GM19035 (cell line): Measurements from ENCODE around the gene OOSP3.
"Not testable (repeated sequence)": the region's sequence is repeated elsewhere in the genome, so short reads cannot be mapped to it uniquely, and the experiment has no call there.

Experiments
- ATAC-seq: cut with Tn5 transposase; IDR thresholded peaks from one replicate; pipeline ENCODE4 v1.9.1; 2021; ENCODE audit not compliant: unreplicated experiment

Gene OOSP3, protein sequence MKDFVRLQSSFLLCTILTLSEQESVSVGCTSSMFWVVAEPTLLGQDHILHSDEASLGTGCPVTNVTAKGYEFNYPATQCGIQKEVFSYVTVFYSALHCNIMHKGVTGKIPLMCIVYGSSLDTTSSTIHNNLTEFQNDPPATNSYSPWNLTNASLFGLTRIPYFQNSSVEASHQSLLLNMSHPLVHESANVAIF

DNA sequence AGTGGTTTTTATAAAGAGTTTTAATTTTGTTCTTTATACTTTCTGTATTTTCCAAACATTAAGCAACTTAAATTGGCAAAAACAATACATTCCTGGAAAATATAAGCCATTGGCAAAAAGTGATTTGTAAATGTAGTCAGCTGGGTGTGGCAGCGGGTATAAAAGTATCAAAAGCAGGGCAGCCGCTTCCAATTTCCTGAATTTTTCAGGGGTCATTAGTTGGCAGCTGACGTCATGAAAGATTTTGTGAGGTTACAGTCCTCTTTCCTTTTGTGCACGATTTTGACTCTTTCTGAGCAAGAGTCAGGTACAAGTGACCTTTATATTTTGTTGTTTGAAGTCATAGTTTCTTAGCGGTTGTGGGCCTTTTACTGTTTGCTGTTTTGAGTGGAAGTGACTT lies at the start of gene OOSP3:
Gene OOSP3, plus strand, starts transcription at position 208 of the 400 bp plus-strand sequence. Its CDS starts 27 bp downstream, at position 235.
- no peak for ATAC-seq

DNA sequence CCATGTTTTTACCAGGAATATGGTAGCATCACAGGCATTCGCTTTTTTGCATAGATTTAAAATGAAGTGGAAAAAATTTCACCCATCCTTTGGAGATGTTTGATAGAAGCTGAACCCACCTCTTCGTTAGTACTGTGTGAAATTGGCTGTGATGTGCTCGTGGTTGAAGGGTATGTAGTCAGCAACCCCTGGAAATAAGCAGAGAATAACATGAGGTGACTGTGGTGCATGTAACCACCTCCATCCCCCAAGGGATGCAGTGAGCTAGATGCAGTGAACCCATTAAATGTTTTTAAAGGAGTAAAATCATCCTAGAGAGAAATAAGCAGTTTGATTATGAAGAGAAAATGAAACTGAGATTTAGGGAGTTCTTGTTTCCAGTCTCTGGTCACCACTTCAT lies 49.2 kb upstream of the OOSP3 start:
- ATAC-seq: no peak

DNA sequence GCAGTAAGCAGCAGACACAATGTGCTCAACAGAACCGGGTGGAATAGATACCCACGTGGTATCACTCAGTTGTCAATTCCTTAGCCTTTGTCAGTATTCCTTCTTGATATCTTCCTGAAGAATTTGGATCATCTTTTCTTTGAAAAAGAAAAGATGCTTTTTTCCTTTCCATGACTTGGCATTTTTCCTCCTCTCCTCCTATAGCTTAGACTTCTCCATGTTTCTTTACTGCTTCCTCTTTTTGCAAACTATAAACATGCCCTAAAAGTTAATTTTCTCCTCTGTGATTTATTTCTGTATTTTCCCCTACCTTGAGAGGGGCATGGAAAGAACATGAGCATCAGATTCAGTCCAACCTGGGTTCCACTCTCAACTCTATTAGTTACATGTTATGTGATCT lies 45.0 kb upstream of the OOSP3 start:
- no peak for ATAC-seq

DNA sequence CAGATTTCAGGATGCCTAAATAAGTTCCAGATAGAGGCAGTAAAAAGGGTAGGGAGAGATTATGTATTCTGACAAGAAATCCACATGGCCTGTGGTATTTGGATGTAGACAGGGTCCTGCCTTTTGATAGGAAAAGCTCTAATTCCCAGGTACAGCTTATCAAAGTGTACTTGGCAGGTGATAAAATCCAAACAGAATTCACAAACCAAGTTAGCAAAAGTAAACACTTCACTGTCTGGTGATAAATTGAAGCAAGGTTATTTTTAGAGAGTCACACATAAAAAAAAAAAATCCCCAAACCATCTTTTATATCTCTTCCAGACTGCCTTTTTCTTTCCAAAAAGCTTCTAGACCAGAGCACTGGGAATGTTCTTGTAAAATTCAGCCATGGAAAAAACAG lies 39.0 kb upstream of the OOSP3 start:
- no peak for ATAC-seq

DNA sequence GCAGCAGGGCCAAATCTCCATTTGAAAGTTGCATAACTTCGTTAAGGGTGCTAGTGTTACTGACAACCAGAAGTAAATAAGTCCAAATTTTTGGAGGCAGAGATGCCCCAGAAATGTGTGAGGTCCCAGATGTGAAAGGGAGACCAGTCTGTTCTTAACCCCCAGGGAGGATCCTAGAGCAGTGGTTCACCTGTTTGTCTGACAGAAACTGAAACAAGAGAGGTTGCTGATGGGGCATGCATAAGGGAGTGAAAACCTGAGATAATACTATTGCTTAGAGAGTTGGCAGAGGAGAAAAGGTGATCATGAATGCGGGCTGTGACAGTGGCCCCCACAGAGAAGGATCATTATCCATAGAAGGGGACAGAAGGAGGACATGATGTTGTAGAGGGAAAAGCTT lies 37.1 kb upstream of the OOSP3 start:
- no peak for ATAC-seq

DNA sequence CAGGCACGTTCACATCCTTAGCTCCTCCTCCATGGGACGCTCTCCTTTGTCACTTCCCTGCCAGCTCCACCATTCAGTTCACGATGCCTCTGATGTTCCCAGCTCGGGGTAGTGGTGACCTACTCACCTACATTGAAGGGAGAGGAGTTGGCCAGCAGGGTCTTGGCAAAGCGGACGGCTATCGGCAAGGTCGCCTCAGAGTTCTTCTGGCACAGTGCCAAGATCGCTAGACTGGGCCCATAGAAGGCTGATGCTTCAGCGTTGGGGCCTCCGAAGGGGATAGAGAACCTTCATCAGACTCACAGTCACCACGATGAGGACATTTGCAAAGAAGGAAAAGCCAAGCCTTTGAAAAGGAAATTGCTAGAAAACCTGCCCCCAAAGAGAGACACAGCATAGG lies 36.3 kb upstream of the OOSP3 start:
- ATAC-seq: no peak

DNA sequence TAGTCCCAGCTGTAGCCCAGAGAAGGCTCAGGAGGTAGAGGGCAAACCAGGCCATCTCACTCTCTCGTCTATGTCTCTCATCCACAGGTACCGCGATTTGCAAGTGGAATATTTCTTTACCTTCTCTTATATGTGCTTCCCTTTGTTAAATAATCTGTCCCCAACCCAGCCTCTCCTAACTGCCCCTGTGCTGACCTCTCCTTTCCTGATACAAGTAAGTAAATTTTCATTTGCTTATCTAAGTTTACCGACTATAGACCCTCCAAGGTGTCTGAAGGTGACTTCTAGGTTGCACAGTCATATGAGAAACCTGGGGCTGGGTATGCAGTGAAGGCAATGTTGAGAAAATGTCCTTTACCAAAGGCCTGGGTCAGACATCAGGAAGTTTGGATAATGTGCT lies 33.2 kb upstream of the OOSP3 start, which contains the start of gene CBLIF:
Gene CBLIF, minus strand, starts transcription at position 101 of the 400 bp plus-strand sequence. Its CDS starts 46 bp downstream, at position 55.
- no peak for ATAC-seq

DNA sequence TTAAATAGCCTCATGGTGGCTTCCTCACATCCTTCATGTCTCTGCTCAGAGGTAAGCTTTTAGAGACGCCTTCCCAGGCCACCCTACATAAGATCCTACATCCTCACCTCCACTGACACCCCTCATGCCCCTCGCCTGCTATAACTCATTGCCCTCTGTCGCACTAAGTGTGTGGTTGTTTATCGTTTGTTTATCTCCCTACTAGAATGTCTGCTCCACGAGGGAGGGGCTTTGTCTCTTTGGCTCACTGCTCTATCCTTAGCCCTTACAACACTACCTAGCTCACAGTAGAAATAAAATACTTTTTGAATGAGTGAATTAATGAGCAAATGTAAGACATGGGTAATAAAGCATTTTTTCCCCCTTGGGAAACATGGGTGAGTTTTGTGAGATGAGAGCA lies 32.0 kb upstream of the OOSP3 start:
- no peak for ATAC-seq

DNA sequence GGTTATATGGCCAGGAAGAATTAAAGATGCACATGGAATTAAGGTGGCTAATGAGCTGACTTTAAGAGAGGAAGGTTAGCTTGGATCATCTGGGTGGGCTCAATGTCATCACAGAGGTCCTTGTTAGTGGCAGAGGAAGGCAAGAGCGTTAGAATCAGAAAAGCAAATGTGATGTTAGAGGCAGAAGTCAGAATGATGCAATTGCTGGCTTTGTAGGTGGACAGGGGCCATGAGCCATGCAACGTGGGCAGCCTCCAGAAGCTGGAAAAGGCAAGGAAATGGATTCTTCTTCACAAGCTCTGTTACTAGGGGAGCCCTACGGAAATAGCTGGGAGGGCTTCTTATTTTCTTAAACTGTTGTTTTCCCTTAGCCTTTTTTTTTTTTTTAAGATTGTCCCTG lies 31.0 kb upstream of the OOSP3 start:
- no peak for ATAC-seq

DNA sequence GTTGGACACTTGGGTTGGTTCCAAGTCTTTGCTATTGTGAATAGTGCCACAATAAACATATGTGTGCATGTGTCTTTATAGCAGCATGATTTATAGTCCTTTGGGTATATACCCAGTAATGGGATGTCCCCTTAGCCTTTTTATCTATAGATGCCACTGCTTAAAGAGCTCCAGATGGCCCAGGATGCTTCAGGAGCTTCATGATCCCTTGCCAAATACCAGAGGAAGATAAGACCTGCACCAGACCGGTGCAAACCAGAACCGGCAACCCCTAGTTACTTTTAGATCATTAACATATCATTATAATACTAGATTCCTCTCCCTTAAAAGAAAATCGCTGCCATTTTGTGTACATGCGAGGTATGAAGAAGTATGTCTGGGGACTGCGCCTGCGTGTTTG lies 30.1 kb upstream of the OOSP3 start:
- ATAC-seq: not testable (repeated sequence)

DNA sequence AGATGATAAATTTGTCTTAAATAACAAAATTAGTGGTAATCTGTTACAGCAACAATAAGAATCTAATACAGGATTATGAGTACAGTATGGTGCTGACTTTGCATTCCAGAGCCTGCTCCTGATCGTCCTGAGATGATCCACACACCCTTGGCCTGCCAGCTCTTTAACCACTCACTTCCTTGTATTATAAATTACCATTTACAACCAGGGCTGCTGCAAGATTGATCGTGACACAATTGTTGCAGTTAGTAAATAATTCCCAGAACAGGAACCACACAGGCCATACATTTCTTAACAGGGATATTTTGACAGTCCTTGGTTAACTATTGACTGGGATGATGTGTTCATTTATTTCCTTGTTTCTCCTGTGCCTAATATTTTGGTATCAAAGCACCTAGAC lies 29.5 kb upstream of the OOSP3 start:
- ATAC-seq: no peak

DNA sequence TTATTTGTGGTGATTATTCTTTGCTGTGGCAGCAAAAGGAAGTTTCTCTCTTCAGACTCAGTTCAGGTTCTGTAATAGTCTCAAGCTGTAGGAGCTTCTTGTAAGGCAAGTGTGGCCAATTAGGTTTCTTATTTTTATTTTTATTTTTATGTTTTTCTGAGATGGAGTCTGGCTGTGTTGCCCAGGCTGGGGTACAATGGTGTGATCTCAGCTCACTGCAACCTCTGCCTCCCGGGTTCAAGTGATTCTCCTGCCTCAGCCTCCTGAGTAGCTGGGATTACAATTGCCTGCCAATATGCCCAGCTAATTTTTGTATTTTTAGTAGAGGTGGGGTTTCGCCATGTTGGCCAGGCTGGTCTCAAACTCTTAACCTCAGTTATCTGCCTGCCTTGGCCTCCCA lies 29.0 kb upstream of the OOSP3 start:
- not testable (repeated sequence) for ATAC-seq

DNA sequence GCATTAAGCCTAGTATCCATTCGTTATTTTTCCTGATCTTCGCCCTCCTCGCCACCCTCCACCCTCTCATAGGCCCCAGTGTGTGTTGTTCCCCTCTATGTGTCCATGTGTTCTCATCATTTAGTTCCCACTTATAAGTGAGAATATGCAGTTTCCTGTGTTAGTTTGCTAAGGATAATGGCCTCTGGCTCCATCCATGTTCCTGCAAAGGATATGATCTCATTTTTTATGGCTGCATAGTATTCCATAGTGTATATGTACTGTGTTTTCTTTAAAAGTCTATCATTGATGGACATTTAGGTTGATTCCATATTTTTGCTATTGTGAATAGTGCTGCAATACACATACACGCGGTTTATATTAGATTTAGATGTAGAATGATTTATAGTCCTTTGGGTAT lies 27.2 kb upstream of the OOSP3 start:
- not testable (repeated sequence) for ATAC-seq

DNA sequence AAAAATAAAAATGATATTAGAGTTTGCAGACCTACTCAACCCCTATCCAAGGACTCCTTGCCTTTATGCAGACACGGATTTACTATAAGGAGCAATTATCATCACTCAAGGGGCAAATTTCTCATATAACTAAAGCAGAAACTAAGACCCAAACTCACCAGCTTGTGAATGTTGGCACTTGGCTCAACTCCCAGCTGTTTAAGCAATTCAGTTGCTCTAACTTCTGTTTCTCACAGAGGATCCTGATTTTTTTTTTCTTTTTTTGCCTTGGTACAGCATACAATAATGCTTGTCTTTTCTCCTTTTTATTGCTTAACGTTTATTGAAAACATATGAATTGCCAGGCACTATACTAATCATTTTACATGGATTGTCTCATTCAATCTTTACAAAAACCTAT lies 23.7 kb upstream of the OOSP3 start:
- no peak for ATAC-seq

DNA sequence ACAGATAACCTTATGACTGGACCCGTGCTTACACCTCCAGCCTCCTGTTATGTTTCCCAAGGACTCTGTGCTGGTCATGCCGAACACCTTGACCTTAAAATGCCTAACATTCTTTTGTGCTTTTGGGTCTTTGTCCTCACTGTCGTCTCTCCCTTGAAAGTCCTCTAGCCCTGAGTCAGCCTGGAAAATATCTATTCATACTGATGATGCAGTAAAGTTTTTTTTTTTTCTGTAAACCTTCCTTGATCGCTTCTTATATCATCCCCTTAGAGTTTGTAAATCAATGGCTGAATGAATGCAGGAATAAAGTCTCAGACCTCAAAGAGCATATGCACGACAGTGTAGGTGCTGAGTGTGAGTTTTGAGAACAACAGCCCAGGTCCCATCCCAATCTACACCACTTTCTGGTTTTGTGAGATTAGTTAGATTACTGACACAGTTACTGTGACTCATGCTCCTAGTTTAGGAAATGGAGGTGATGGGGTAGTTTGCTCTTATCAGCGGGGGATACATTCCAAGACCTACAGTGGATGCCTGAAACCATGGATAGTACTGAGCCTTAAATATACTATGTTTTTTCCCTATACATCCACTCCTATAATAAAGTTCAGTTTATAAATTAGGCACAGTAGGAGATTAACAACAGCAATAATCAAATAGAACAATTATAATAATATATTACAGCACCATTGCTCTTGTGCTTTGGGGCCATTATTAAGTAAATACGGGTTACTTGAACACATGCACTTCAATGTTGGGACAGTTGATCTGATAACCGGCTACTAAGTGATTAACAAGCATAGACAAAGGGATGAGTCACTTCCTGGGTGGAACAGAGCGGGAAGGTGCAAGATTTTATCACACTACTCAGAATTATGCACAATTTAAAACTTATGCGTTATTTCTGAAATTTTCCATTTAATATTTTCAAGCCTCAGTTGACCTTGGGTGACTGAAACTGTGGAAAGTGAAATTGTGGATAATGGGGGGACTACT lies 20.8 kb upstream of the OOSP3 start:
- ATAC-seq: no peak

DNA sequence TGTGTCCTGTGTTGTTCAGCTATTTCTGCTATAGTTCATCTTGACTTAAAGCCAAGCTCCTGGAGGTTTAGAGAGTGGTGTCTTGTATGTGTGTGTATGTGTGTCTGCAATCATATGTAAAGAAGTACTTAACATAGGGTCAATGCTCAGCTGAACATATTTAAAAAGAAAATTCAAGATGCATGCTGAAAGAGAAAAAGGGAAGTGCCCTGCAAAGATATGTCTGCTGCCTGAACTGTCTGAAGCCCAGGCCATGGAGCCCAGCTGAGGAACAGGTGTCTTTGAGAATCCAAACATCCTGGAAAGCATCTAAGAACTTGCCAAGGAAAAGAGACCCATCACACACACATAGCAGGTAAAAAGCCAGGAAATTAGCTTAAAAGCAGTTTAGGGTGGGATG lies 18.9 kb upstream of the OOSP3 start:
- no peak for ATAC-seq

DNA sequence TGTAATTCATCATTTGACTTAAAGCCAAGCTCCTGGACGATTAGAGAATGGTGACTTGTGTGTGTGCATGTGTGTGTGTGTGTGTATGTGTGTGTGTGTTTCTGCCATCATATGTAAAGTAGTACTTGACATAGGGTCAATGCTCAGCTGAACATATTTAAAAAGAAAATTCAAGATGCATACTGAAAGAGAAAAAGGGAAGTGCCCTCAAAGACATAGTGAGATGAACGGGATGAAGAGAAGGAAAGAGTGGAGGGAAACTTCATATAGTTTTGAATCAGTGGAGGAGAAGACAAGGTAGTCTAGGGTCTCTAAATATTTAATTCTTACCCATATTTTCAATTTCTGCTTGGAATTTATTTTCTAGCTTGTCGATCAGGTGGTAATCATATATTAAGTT lies 16.3 kb upstream of the OOSP3 start:
- ATAC-seq: no peak

DNA sequence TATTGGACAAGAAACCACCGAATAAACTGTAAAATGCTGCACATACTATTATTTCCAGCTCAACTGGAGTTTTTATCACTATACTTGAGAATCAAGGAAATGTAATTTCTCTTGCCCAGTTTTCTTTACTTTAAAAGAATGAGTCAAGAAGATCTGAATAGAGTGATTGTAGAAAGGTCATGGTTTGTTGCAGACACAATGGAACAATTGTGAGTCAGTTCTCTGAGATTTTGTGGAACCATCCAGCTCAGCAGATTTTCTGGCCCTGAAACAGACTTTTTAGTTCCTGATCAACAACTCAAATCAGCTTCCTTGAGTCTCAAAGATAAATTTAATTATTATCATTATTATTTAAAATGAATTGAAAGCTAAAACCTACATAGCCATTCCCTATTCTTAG lies 13.6 kb upstream of the OOSP3 start:
- no peak for ATAC-seq

DNA sequence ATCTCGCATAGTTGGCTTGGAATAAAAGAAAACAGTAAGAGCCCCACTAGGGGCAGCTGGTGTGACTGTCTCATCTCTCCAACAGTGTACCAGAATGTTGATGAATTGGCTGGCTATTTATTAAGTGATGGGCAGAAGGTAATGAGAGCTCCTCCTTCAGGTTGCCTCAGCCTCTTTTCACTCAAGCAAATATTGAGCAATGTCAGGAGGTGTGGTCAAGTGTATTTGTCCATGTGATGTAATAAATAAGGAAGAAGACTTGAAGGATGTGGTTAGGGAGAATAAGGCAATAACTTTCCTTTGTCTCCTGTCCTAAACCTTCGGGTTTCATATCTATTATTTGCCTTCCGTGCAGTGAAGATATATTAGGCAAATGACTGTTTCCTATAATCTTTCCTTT lies 12.2 kb upstream of the OOSP3 start, which contains the start of gene TCN1:
Gene TCN1, minus strand, starts transcription at position 91 of the 400 bp plus-strand sequence. Its CDS starts 17 bp downstream, at position 74.
- no peak for ATAC-seq

DNA sequence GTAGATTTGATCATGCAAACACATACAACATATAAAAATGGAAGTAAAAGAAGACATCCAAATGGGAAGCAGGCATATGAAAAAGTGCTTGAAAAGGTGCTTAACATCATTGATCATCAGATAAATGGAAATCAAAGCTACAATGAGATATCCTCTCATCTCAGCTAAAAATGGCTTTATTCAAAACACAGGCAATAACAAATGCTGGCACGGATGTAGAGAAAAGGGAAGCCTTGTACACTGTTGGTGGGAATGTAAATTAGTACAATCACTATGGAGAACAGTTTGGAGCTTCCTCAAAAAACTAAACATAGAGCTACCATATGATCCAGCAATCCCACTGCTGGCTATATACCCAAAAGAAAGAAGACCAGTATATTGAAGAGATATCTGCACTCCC lies 11.7 kb upstream of the OOSP3 start:
- ATAC-seq: no peak

DNA sequence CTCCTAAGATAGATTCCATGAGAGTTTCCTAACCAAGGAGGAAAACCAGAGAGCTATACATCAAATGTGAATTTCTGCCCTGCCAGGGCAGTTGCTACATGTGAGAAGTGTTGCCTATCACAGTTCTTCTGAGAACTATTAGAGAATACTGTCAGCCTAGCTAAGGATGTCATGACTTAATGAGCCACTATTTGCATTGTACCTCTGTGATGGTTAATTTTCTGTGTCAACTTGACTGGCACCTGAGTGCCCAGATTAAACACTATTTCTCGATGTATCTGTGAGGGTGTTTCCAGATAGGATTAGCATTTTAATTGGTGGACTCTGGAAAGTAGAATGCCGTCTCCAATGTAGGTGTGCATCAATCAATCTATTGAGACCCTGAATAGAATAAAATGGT lies 10.6 kb upstream of the OOSP3 start:
- no peak for ATAC-seq

DNA sequence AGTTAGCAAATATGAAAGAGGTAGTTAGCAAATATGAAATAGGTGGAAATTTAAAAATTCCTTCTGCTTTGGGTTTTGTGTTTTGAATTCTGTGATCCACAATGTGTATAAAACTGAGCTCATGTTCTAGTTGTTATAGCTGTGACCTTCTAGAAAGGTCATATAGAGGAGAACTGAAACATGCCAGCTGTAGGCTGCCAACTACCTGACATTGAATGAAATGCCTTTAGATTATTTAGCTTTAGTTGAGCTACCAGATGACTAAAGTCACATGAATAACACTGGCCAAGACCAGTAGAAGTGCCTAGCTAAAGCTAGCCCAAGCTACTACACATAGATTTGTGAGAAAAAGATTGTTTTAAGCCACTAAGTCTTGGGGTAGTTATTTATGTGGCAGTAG lies 6.5 kb upstream of the OOSP3 start:
- no peak for ATAC-seq
